Thymus (tissue), 11 donors: ENCODE data around the gene PHACTR4. TPM values are rescaled to one million over a fixed set of nuclear protein-coding genes. Genes with fewer than 3 reads are reported as not detected.
"Not testable (repeated sequence)": the region's sequence is repeated elsewhere in the genome, so short reads cannot be mapped to it uniquely, and the experiment has no call there.

Experiments used
- DNase-seq, 9 donors: peaks; one replicate each; pipeline ENCODE4 v3.0.0-alpha.2; 2013; ENCODE audit warnings: low spot score in 9 of 9, low read depth in 6 of 9, missing footprints in 1 of 9
- H3K27ac ChIP-seq, 2 donors: one replicate each; pipeline ENCODE4 v1.5.1; 2013; ENCODE audit warnings: control low read depth in 1 of 2, low read depth in 1 of 2, low read length in 1 of 2, mild to moderate bottlenecking in 1 of 2, moderate library complexity in 1 of 2
- H3K27me3 ChIP-seq, 2 donors: one replicate each; pipeline ENCODE4 v1.5.1; 2013; ENCODE audit warnings: low read length in 1 of 2; ENCODE audit not compliant: control insufficient read depth in 2 of 2, insufficient read depth in 1 of 2
- H3K36me3 ChIP-seq, 2 donors: one replicate each; pipeline ENCODE4 v1.5.1; 2013; ENCODE audit warnings: low read length in 1 of 2, mild to moderate bottlenecking in 1 of 2, moderate library complexity in 1 of 2; ENCODE audit not compliant: control insufficient read depth in 2 of 2, insufficient read depth in 2 of 2
- H3K4me1 ChIP-seq, 2 donors: one replicate each; pipeline ENCODE4 v1.5.1; 2013; ENCODE audit warnings: low read length in 2 of 2; ENCODE audit not compliant: control insufficient read depth in 2 of 2, insufficient read depth in 2 of 2
- H3K4me3 ChIP-seq, 2 donors: one replicate each; pipeline ENCODE4 v1.5.1; 2013; ENCODE audit warnings: low read length in 2 of 2, control low read depth in 1 of 2, mild to moderate bottlenecking in 1 of 2
- H3K9me3 ChIP-seq, 2 donors: one replicate each; pipeline ENCODE4 v1.5.1; 2013; ENCODE audit warnings: low read length in 1 of 2, mild to moderate bottlenecking in 1 of 2; ENCODE audit not compliant: control insufficient read depth in 2 of 2, insufficient read depth in 1 of 2
- WGBS: extraction: QIAGEN DNeasy Blood & Tissue Kit; methylation state at CpG from one replicate; pipeline ENCODE4 v1.1.7; 2013; 5-methylcytosine and 5-hydroxymethylcytosine counted together
- polyA plus RNA-seq: library from polyadenylated mRNA; stranded (reverse); fragments of 200-250 nt; gene quantifications from one replicate; pipeline ENCODE4 v1.2.3, GENCODE V29; 2013
- total RNA-seq: library from RNA; stranded (reverse); fragments of 120-200 nt; gene quantifications from one replicate; pipeline ENCODE4 v1.2.4, GENCODE V29; 2013
- donor health status: healthy.

Gene PHACTR4
- total and polyA plus RNA-seq, 2 donors, result 6.5 to 18.1 TPM

DNA sequence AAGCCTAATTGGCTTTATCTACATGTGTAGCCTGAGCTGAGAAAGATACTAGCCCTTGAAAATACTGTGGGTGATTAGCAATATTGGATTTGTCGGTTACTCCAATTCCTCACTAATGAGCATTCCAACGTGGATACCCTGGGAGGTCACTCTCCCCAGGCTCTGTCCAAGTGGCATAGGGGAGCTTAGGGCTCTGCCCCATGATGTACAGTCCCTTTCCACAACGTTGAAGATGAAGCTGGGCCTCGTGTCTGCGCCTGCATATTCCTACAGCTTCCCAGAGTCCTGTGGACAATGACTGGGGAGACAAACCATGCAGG is 138.9 kb downstream of the PHACTR4 start:
- WGBS, result 29% methylated on average over 5 of the region's 5 CpGs
- Histone ChIP-seq H3K27ac (peak overlapping the region in 1 of 2 donors; percentile 95), H3K27me3 (no peaks in the 10 kb centered on the region), H3K36me3 (peaks cover 41 to 66% of the 10 kb centered on the region in 2 donors), H3K4me1 (peaks cover 24 to 42% of the 10 kb centered on the region in 2 donors), H3K4me3 (peak overlapping the region; percentile 68 to 90), H3K9me3 (peaks cover 0 to 3% of the 10 kb centered on the region in 2 donors)
- DNase-seq, result no peak

DNA sequence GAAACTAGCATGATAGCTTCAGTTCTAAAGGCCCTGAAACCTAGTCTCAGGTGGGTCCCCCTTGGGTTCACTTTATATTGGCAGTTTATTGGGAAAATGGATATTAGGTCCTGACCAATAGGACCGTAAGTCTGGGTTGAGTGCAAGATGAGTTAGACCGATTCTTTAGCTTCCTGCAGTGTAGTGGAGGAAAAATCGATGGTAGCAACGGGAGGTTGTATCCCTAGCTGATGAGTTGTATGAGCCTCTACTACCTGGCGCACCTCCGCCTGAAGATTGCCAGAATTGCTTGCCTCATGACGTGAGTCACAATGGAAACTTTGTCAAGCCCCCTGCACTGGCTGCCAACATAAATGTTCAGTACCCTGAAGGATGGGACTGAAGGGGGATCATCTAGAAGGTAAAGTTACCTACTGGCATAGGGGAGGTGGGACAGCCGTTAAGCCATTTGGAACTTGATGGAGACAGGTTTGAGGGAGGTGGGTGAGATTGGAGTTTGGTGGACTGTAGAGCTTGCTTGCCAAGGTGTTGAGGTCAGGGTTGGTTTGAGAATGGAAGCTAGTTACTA is 140.2 kb downstream of the PHACTR4 start:
- peaks cover 41 to 76% of the 10 kb centered on the region in 2 donors for H3K36me3 ChIP-seq
- DNase-seq, result peak in 1 of 9 donors; percentile 22
- peaks cover 24 to 41% of the 10 kb centered on the region in 2 donors for H3K4me1 ChIP-seq
- peaks cover 0 to 3% of the 10 kb centered on the region in 2 donors for H3K9me3 ChIP-seq
- no peaks in the 10 kb centered on the region for H3K27me3 ChIP-seq
- peak overlapping the region; percentile 3 to 90 for H3K4me3 ChIP-seq
- peak overlapping the region; percentile 2 to 95 for H3K27ac ChIP-seq
- WGBS, result 82% methylated on average over 8 of the region's 8 CpGs

DNA sequence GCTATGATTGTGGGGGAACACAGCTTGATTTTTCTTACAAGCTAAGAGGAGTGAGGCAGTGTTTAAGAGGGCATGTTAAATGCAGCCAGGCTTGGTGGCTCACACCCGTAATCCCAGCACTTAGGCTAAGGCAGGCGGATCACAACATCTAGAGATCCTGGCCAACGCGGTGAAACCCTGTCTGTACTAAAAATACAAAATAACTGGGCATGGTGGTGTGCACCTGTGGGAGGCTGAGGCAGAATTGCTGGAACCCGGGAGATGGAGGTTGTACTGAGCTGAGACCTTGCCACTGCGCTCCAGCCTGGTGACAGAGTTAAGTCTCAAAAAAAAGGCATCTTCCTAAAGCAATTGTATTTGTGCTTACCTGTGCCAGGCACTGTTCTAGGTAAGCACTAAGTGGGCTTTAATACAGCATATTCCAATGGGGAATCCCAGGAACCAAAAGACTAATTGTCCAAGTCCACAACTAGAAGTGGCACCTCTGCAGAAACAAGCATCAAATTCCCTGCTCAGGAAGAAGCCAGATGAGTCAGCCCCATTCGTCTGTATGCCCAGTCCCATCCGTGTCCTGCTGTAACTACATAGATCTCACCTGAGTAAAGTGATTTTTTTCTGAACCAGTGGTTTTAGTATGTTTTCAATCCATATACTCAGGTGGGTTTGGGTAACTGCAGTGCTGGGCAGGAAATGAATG is 140.9 kb downstream of the PHACTR4 start:
- no peak for DNase-seq
- H3K27ac ChIP-seq, result peak overlapping the region in 1 of 2 donors; percentile 95
- no peaks in the 10 kb centered on the region for H3K27me3 ChIP-seq
- 87% methylated on average over 8 of the region's 8 CpGs for WGBS
- H3K9me3 ChIP-seq, result peaks cover 0 to 3% of the 10 kb centered on the region in 2 donors
- H3K4me1 ChIP-seq, result peaks cover 24 to 40% of the 10 kb centered on the region in 2 donors
- H3K36me3 ChIP-seq, result peaks cover 44 to 79% of the 10 kb centered on the region in 2 donors
- peak overlapping the region in 1 of 2 donors; percentile 90 for H3K4me3 ChIP-seq

DNA sequence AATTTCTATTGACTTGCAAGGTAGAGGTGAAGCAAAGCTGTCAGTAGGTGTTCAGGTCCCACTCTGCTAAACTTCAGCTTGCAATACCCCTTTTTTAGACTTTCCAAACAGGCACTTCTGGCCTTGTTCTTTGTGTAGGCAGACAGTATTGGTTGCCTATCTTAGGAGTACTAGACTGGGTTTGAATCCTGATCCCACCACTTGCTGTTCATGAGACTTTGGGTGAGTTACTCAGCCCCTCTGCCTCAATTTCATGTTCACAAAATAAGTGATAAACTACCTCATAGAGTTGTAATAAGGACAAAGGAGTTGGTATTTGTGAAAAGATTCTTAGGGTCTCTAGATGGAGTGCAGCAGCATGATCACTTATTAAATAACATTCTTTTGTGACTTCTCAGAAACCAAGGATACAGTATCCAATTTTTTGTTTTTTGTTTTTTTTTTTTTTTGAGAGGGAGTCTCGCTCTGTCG is 141.5 kb downstream of the PHACTR4 start:
- H3K4me3 ChIP-seq, result peak overlapping the region in 1 of 2 donors; percentile 90

DNA sequence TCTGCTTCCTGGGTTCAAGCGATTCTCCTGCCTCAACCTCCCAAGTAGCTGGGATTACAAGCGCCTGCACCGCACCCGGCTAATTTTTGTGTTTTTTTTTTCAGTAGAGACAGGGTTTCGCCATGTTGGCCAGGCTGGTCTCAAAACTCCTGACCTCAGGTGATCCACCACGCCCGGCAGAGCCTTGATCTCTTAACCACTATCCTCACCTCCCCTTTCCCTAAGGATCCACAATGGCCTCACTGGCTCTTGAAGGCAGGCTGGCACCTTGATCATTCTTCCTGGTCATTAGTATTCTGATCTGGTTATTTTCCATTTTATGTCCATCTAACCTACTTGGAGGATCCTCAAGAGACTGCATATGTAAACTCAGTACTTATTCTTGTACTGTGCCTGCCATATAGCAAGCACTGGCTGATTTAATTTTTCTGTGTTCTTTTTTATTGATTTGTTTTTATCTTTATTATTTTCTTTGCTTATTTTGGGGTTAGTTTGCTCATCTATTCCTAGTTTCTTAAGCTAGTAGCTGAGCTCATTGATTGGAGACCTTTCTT is 142.6 kb downstream of the PHACTR4 start:
- H3K27ac ChIP-seq, result peak overlapping the region in 1 of 2 donors; percentile 32
- no peak overlapping the region for H3K4me3 ChIP-seq
- peaks cover 23 to 40% of the 10 kb centered on the region in 2 donors for H3K4me1 ChIP-seq
- H3K9me3 ChIP-seq, result peaks cover 0 to 3% of the 10 kb centered on the region in 2 donors
- H3K27me3 ChIP-seq, result no peaks in the 10 kb centered on the region
- peaks cover 44 to 77% of the 10 kb centered on the region in 2 donors for H3K36me3 ChIP-seq
- DNase-seq, result no peak
- 95% methylated on average over 7 of the region's 7 CpGs for WGBS

More for the DNA sequence above, 141.5 kb downstream of the PHACTR4 start:
- peak in 1 of 9 donors; percentile 21 for DNase-seq
- WGBS, result 98% methylated on average over 2 of the region's 2 CpGs
- peak overlapping the region; percentile 42 to 95 for H3K27ac ChIP-seq
- peaks cover 44 to 79% of the 10 kb centered on the region in 2 donors for H3K36me3 ChIP-seq
- peaks cover 24 to 40% of the 10 kb centered on the region in 2 donors for H3K4me1 ChIP-seq
- no peaks in the 10 kb centered on the region for H3K27me3 ChIP-seq
- H3K9me3 ChIP-seq, result peaks cover 0 to 3% of the 10 kb centered on the region in 2 donors

DNA sequence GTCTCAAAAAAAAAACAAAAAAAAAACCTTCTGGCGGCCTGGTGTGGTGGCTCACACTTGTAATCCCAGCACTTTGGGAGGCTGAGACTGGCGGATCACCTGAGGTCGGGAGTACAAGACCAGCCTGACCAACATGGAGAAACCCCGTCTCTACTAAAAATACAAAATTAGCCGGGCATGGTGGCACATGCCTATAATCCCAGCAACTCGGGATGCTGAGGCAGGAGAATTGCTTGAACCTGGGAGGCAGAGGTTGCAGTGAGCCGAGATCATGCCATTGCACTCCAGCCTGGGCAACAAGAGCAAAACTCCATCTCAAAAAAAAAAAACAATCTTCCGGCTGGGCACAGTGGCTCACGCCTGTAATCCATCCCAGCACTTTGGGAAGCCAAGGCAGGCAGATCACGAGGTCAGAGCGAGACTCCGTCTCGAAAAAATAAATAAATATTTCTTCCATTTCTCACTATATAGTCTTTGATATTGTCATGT is 144.9 kb downstream of the PHACTR4 start:
- not testable (repeated sequence) for DNase-seq, H3K27ac ChIP-seq, H3K4me3 ChIP-seq, H3K27me3 ChIP-seq, H3K9me3 ChIP-seq
- H3K36me3 ChIP-seq, result peaks cover 31 to 59% of the 10 kb centered on the region in 2 donors
- WGBS, result 98% methylated on average over 13 of the region's 13 CpGs
- H3K4me1 ChIP-seq, result peaks cover 22 to 36% of the 10 kb centered on the region in 2 donors

DNA sequence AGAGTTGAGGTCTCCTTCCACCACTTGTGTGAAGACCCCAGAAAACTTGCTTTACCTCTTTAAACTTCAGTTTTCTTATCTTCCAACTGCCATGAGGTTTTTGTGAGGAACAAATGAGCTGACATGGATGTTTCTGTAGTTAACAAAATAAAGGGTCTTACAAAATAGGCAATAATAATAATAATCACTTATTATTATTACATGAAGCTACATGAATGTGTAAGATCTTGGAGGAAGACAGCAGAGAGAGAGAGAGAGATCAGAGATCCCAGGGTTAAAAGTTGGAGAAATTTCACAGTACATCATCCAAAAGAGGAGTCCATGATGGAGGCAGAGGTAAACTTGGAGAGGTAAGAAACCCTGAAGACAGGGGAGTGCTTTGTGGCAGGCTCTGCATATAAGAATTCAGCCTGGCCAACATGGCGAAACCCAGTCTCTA is 147.0 kb downstream of the PHACTR4 start:
- Histone ChIP-seq H3K27ac (peak overlapping the region in 1 of 2 donors; percentile 36), H3K36me3 (peaks cover 16 to 44% of the 10 kb centered on the region in 2 donors), H3K4me3 (no peak overlapping the region), H3K27me3 (no peaks in the 10 kb centered on the region), H3K9me3 (peaks cover 0 to 3% of the 10 kb centered on the region in 2 donors), H3K4me1 (peaks cover 12 to 24% of the 10 kb centered on the region in 2 donors)
- 97% methylated on average over 1 of the region's 1 CpG for WGBS
- no peak for DNase-seq

DNA sequence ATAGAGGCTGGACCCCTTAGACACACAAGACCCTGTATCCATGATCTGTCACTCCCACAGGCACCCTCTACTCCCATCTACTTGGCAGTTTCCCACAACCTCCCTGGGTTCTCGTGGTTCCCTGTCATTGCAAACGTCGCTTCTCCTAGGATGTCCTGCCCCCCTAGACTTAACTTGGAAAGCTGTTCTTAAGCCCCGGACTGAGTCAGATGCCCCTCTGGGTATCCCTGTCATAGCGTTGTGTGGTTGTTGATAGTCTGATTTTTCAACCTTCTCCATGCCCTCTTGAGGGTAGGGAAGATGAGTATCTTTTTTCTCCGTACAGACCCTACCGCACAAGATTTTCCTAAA is 148.1 kb downstream of the PHACTR4 start:
- H3K4me3 ChIP-seq, result peak overlapping the region; percentile 53 to 81
- H3K27ac ChIP-seq, result peak overlapping the region; percentile 78 to 92
- 43% methylated on average over 7 of the region's 7 CpGs for WGBS
- H3K36me3 ChIP-seq, result peaks cover 12 to 38% of the 10 kb centered on the region in 2 donors
- H3K27me3 ChIP-seq, result no peaks in the 10 kb centered on the region
- no peak for DNase-seq
- H3K4me1 ChIP-seq, result peaks cover 12 to 19% of the 10 kb centered on the region in 2 donors
- H3K9me3 ChIP-seq, result peaks cover 0 to 3% of the 10 kb centered on the region in 2 donors
